Naive thymus-derived CD4-positive, alpha-beta T cell (primary cell): ENCODE results near the gene DYNLT4. TPM values are rescaled to one million over a fixed set of nuclear protein-coding genes. Genes with fewer than 3 reads are reported as not detected.

ENCODE experiments used
- ATAC-seq: fragments of 150-1000 bp; cut with Tn5 transposase; 2 replicates; pipeline ENCODE4 v1.10.0; 2021; ENCODE audit warnings: mild to moderate bottlenecking, moderate library complexity
- CTCF ChIA-PET: fragments of 350-600 bp; sonication (Branson Sonifier 250); formaldehyde crosslinking; loops from one replicate; lab custom pipeline; 2021; ENCODE audit warnings: antibody characterized with exemption; lab: Charles Lee
- POLR2A ChIA-PET: fragments of 350-600 bp; sonication (Branson Sonifier 250); formaldehyde crosslinking; loops from one replicate; lab custom pipeline; 2021; ENCODE audit warnings: antibody characterized with exemption, inconsistent platforms; lab: Charles Lee
- DNase-seq, 9 donors: peaks; one replicate each; pipeline versions ENCODE4 v3.0.0 to v3.0.0-alpha.2; 2020 to 2022; ENCODE audit warnings: mixed read lengths in 1 of 9
- H3K27ac ChIP-seq: one replicate; pipeline ENCODE4 v1.7.0; 2013; ENCODE audit warnings: mild to moderate bottlenecking, low read depth, low read length, moderate library complexity
- H3K27me3 ChIP-seq, 2 donors: one replicate each; pipeline ENCODE4 v1.7.0; 2013; ENCODE audit warnings: low read length in 2 of 2, mild to moderate bottlenecking in 2 of 2, moderate library complexity in 2 of 2; ENCODE audit not compliant: control insufficient read depth in 2 of 2, insufficient read depth in 2 of 2
- H3K36me3 ChIP-seq, 3 experiments: 1 replicate in 2 of 3; 2 replicates in 1 of 3; pipeline ENCODE4 v1.7.0; 2013; ENCODE audit warnings: low read length in 3 of 3, mild to moderate bottlenecking in 3 of 3, moderate library complexity in 1 of 3; ENCODE audit not compliant: insufficient read depth in 3 of 3, control insufficient read depth in 2 of 3
- H3K4me1 ChIP-seq, 2 donors: one replicate each; pipeline ENCODE4 v1.7.0; 2013; ENCODE audit warnings: low read length in 2 of 2, mild to moderate bottlenecking in 2 of 2, moderate library complexity in 1 of 2; ENCODE audit not compliant: control insufficient read depth in 2 of 2, insufficient read depth in 2 of 2
- H3K4me3 ChIP-seq: 2 replicates; pipeline ENCODE4 v1.7.0; 2013; ENCODE audit warnings: mild to moderate bottlenecking, low read length
- H3K9me3 ChIP-seq, 3 experiments: 1 replicate in 2 of 3; 2 replicates in 1 of 3; pipeline ENCODE4 v1.7.0; 2013; ENCODE audit warnings: low read length in 3 of 3; ENCODE audit not compliant: control insufficient read depth in 2 of 3
- H3K27ac Mint-ChIP-seq, 9 donors: one replicate each; pipeline ENCODE4 v1.8.0; 2020 to 2022; ENCODE audit warnings: mixed read lengths in 9 of 9, mild to moderate bottlenecking in 8 of 9, moderate library complexity in 5 of 9, inconsistent platforms in 2 of 9
- H3K27me3 Mint-ChIP-seq, 5 donors: one replicate each; pipeline ENCODE4 v1.8.0; 2021 to 2022; ENCODE audit warnings: mixed read lengths in 5 of 5, mild to moderate bottlenecking in 1 of 5
- H3K36me3 Mint-ChIP-seq, 5 donors: one replicate each; pipeline ENCODE4 v1.8.0; 2020 to 2022; ENCODE audit warnings: mixed read lengths in 5 of 5, mild to moderate bottlenecking in 3 of 5, inconsistent platforms in 1 of 5
- H3K4me1 Mint-ChIP-seq, 7 donors: one replicate each; pipeline ENCODE4 v1.8.0; 2020 to 2022; ENCODE audit warnings: mixed read lengths in 7 of 7, mild to moderate bottlenecking in 3 of 7, inconsistent platforms in 1 of 7
- H3K4me3 Mint-ChIP-seq, 10 donors: one replicate each; pipeline ENCODE4 v1.8.0; 2020 to 2022; ENCODE audit warnings: mild to moderate bottlenecking in 10 of 10, mixed read lengths in 10 of 10, moderate library complexity in 6 of 10, inconsistent platforms in 2 of 10
- H3K9me3 Mint-ChIP-seq, 11 donors: one replicate each; pipeline ENCODE4 v1.8.0; 2020 to 2022; ENCODE audit warnings: mixed read lengths in 11 of 11, mild to moderate bottlenecking in 4 of 11, inconsistent platforms in 1 of 11, moderate library complexity in 1 of 11
- intact Hi-C, 2 donors: fragments of 100-400 bp; cut with micrococcal nuclease; formaldehyde crosslinking; loops; one replicate each; pipeline ENCODE4 v1.15.1; 2023
- polyA plus RNA-seq, 2 donors: library from polyadenylated mRNA; unstranded; fragments of 300-500 nt; fragmentation: Illumina TruSeq; gene quantifications; one replicate each; pipeline ENCODE4 v1.2.3, GENCODE V29; 2021
- total RNA-seq, 6 experiments: library from RNA in 5 of 6; stranded (reverse) in 5 of 6; gene quantifications; 1 replicate in 5 of 6; 2 replicates in 1 of 6; pipeline ENCODE4 v1.2.3 and lab custom pipeline; 2021 to 2026

DYNLT4 gene
- total and polyA plus RNA-seq, 7 experiments from 2014 or later, result 0.31 to 9.7 (median 0.76) TPM; not detected in 1

- H3K36me3 Mint-ChIP-seq, result peaks cover 8 to 51% (median 24%) of the 10 kb centered on the region in 5 donors
- H3K27ac Mint-ChIP-seq, result peak overlapping the region in 8 of 9 donors; percentile 3 to 95 (median 72)
- H3K4me3 ChIP-seq, result no peak overlapping the region
- H3K4me1 ChIP-seq, result peaks cover 6 to 19% of the 10 kb centered on the region in 2 donors
- H3K36me3 ChIP-seq, result peaks cover 0 to 47% (median 7%) of the 10 kb centered on the region in 3 experiments
- H3K27ac ChIP-seq, result no peak overlapping the region
- H3K27me3 Mint-ChIP-seq, result no peaks in the 10 kb centered on the region
- H3K9me3 Mint-ChIP-seq, result no peaks in the 10 kb centered on the region
- intact Hi-C loops, result loop anchor here in 1 of 2 donors (10.0 kb wide), 1 partner anchor 907 kb away; the partner anchor contains the start of genes GPBP1L1 and TMEM69
- ChIA-PET POLR2A (interaction anchor here (0.8 to 5.5 kb wide), 6 partner anchors 9 to 57 kb away, joined by 3 to 93 read pairs (median 22); partner anchors contain the start of genes BEST4, BTBD19, DYNLT4 and RNU5D-1), CTCF (interaction anchor here (1.1 kb wide), 1 partner anchor 714 kb away, joined by 4 read pairs; no protein-coding TSS in a partner anchor)
- no peak for ATAC-seq
- peaks cover 20 to 49% (median 37%) of the 10 kb centered on the region in 7 donors for H3K4me1 Mint-ChIP-seq
- H3K27me3 ChIP-seq, result no peaks in the 10 kb centered on the region
- no peaks in the 10 kb centered on the region for H3K9me3 ChIP-seq
- H3K4me3 Mint-ChIP-seq, result peak overlapping the region in 6 of 10 donors; percentile 16 to 90 (median 88)
- DNase-seq, result no peak
Measured at GRCh38 chr1:44777969-44778635, 29.0 kb downstream of the DYNLT4 start.

GRCh38 chr1:44777547-44777946 lies 29.6 kb downstream of the DYNLT4 start:
- DNase-seq (no peak), ATAC-seq (no peak)
- POLR2A ChIA-PET, result interaction anchor here (0.8 to 5.5 kb wide), 8 partner anchors 10 to 518 kb away, joined by 3 to 93 read pairs (median 14); partner anchors contain the start of genes BEST4, BTBD19, DYNLT4 and RNU5D-1
- H3K4me1 ChIP-seq, result peaks cover 6 to 19% of the 10 kb centered on the region in 2 donors
- Mint-ChIP-seq H3K4me3 (peak overlapping the region; percentile 8 to 99 (median 88)), H3K36me3 (peaks cover 8 to 53% (median 24%) of the 10 kb centered on the region in 5 donors), H3K27me3 (no peaks in the 10 kb centered on the region), H3K27ac (peak overlapping the region; percentile 30 to 95 (median 77)), H3K4me1 (peaks cover 20 to 53% (median 41%) of the 10 kb centered on the region in 7 donors), H3K9me3 (no peaks in the 10 kb centered on the region)
- peaks cover 0 to 47% (median 7%) of the 10 kb centered on the region in 3 experiments for H3K36me3 ChIP-seq
- H3K27ac ChIP-seq, result peak overlapping the region; percentile 89
- H3K27me3 ChIP-seq, result no peaks in the 10 kb centered on the region
- H3K4me3 ChIP-seq, result no peak overlapping the region
- intact Hi-C loops, result loop anchor here in 1 of 2 donors (10.0 kb wide), 1 partner anchor 907 kb away; the partner anchor contains the start of genes GPBP1L1 and TMEM69
- CTCF ChIA-PET, result interaction anchor here (1.1 kb wide), 1 partner anchor 715 kb away, joined by 4 read pairs; no protein-coding TSS in a partner anchor
- H3K9me3 ChIP-seq, result no peaks in the 10 kb centered on the region

- H3K9me3 Mint-ChIP-seq, result no peaks in the 10 kb centered on the region
- no peaks in the 10 kb centered on the region for H3K27me3 Mint-ChIP-seq
- peaks cover 0 to 47% (median 7%) of the 10 kb centered on the region in 3 experiments for H3K36me3 ChIP-seq
- DNase-seq (no peak), ATAC-seq (no peak)
- POLR2A ChIA-PET, result interaction anchor here (0.6 to 5.5 kb wide), 18 partner anchors 11 to 724 kb away, joined by 3 to 93 read pairs (median 12); partner anchors contain the start of genes BEST4, BTBD19, DYNLT4 and HECTD3
- H3K27ac ChIP-seq, result peak overlapping the region; percentile 89
- CTCF ChIA-PET, result interaction anchor here (1.6 kb wide), 1 partner anchor 24 kb away, joined by 8 read pairs; the partner anchor contains the start of gene PLK3
- no peaks in the 10 kb centered on the region for H3K9me3 ChIP-seq
- H3K27ac Mint-ChIP-seq, result peak overlapping the region; percentile 91 to 98 (median 94)
- peak overlapping the region; percentile 88 to 99 (median 92) for H3K4me3 Mint-ChIP-seq
- H3K27me3 ChIP-seq, result no peaks in the 10 kb centered on the region
- peak overlapping the region; percentile 99 for H3K4me3 ChIP-seq
- intact Hi-C loops, result loop anchor here in 1 of 2 donors (10.0 kb wide), 1 partner anchor 908 kb away; the partner anchor contains the start of genes GPBP1L1 and TMEM69
- peaks cover 8 to 47% (median 24%) of the 10 kb centered on the region in 5 donors for H3K36me3 Mint-ChIP-seq
- peaks cover 6 to 19% of the 10 kb centered on the region in 2 donors for H3K4me1 ChIP-seq
- H3K4me1 Mint-ChIP-seq, result peaks cover 20 to 53% (median 41%) of the 10 kb centered on the region in 7 donors
Measured at GRCh38 chr1:44776730-44777068, 30.5 kb downstream of the DYNLT4 start.

- intact Hi-C loops, result loop anchor here (1.0 to 10.0 kb wide), 15 partner anchors 8 to 909 kb away; partner anchors contain the start of genes KIF2C (in 2 of the 2), PLK3 (in 2 of the 2), RNU5D-1 (in 2 of the 2) and UROD (in 2 of the 2)
- H3K36me3 Mint-ChIP-seq, result peaks cover 8 to 42% (median 21%) of the 10 kb centered on the region in 5 donors
- Histone ChIP-seq H3K27ac (peak overlapping the region; percentile 89), H3K36me3 (peaks cover 0 to 42% (median 7%) of the 10 kb centered on the region in 3 experiments), H3K4me1 (peaks cover 6 to 19% of the 10 kb centered on the region in 2 donors), H3K4me3 (peak overlapping the region; percentile 99), H3K9me3 (no peaks in the 10 kb centered on the region), H3K27me3 (no peaks in the 10 kb centered on the region)
- peak overlapping the region; percentile 88 to 99 (median 92) for H3K4me3 Mint-ChIP-seq
- H3K27ac Mint-ChIP-seq, result peak overlapping the region; percentile 91 to 98 (median 94)
- ChIA-PET POLR2A (interaction anchor here (0.5 to 5.5 kb wide), 30 partner anchors 10 to 915 kb away, joined by 3 to 93 read pairs (median 5); partner anchors contain the start of genes BEST4, BTBD19, DYNLT4 and GPBP1L1), CTCF (interaction anchor here (0.6 to 1.6 kb wide), 9 partner anchors 8 to 973 kb away, joined by 3 to 8 read pairs (median 3); partner anchors contain the start of genes HECTD3 and PLK3)
- DNase-seq (peak in 1 of 9 donors; percentile 24), ATAC-seq (peak; percentile 30)
- H3K4me1 Mint-ChIP-seq, result peaks cover 20 to 48% (median 38%) of the 10 kb centered on the region in 7 donors
- no peaks in the 10 kb centered on the region for H3K27me3 Mint-ChIP-seq
- H3K9me3 Mint-ChIP-seq, result no peaks in the 10 kb centered on the region
Measured at GRCh38 chr1:44775930-44776729, 31.0 kb downstream of the DYNLT4 start.

GRCh38 chr1:44775078-44775929 lies 31.8 kb downstream of the DYNLT4 start, which contains the start of gene RPS8:
Gene RPS8 (plus strand): TSS chr1:44775540. CDS start chr1:44775597, 57 bp downstream.
- H3K27ac Mint-ChIP-seq, result peak within 1 kb of the TSS; percentile 91 to 98 (median 94)

More at GRCh38 chr1:44775078-44775929, 31.8 kb downstream of the DYNLT4 start, which contains the start of gene RPS8:
- Histone ChIP-seq H3K9me3 (no peaks in the 10 kb centered on the region), H3K4me3 (peak within 1 kb of the TSS; percentile 99), H3K27me3 (no peaks in the 10 kb centered on the region), H3K27ac (peak within 1 kb of the TSS; percentile 89), H3K4me1 (peaks cover 6 to 19% of the 10 kb centered on the region in 2 donors), H3K36me3 (peaks cover 0 to 34% (median 7%) of the 10 kb centered on the region in 3 experiments)
- Mint-ChIP-seq H3K4me1 (peaks cover 20 to 45% (median 38%) of the 10 kb centered on the region in 7 donors), H3K4me3 (peak within 1 kb of the TSS; percentile 88 to 99 (median 92)), H3K9me3 (no peaks in the 10 kb centered on the region), H3K36me3 (peaks cover 8 to 39% (median 15%) of the 10 kb centered on the region in 5 donors), H3K27me3 (no peaks in the 10 kb centered on the region)
- ChIA-PET CTCF (interaction anchor here (0.6 to 1.6 kb wide), 11 partner anchors 9 to 974 kb away, joined by 3 to 8 read pairs (median 3); partner anchors contain the start of genes HECTD3 and PLK3), POLR2A (interaction anchor here (0.5 to 5.5 kb wide), 37 partner anchors 9 to 915 kb away, joined by 3 to 93 read pairs (median 5); partner anchors contain the start of genes BEST4, BTBD19, DYNLT4 and EIF2B3)
- intact Hi-C loops, result loop anchor here (1.0 to 10.0 kb wide), 15 partner anchors 9 to 909 kb away; partner anchors contain the start of genes KIF2C (in 2 of the 2), PLK3 (in 2 of the 2), RNU5D-1 (in 2 of the 2) and UROD (in 2 of the 2)
- ATAC-seq (peak; percentile 91), DNase-seq (peak; percentile 77 to 92 (median 90))
